GM19328 (cell line): ENCODE measurements around the gene SH3BGRL3.
"Not testable (repeated sequence)": the region's sequence is repeated elsewhere in the genome, so short reads cannot be mapped to it uniquely, and the experiment has no call there.

Source experiments
- ATAC-seq: cut with Tn5 transposase; IDR thresholded peaks from one replicate; pipeline ENCODE4 v1.9.1; 2021; ENCODE audit warnings: mild to moderate bottlenecking, moderate library complexity; ENCODE audit not compliant: unreplicated experiment

The SH3BGRL3 gene

GRCh38 chr1:26290122-26290881 is 10.4 kb downstream of the SH3BGRL3 start:
- ATAC-seq = no peak

- ATAC-seq = no peak
Measured at GRCh38 chr1:26290882-26291261, 11.0 kb downstream of the SH3BGRL3 start.

DNA sequence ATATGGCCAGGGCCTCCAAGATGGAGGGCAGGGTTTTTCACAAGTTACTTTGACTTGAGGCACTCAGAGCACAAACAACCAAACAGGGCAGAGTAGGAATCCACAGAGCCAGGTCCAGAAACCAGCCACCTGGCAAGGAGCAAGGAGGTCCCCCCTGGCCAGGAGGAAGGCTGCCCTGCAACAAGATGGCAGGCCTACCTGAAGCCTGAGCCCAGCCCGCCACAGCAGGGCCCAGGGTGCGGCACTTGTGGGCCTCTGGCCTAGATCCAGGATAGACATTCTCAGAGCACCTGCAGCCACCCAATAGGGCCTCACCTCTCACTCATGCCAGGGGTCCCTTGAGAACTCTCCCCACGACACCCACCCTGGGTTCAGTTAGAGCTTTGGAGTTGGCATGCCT is 11.5 kb downstream of the SH3BGRL3 start:
- no peak for ATAC-seq

DNA sequence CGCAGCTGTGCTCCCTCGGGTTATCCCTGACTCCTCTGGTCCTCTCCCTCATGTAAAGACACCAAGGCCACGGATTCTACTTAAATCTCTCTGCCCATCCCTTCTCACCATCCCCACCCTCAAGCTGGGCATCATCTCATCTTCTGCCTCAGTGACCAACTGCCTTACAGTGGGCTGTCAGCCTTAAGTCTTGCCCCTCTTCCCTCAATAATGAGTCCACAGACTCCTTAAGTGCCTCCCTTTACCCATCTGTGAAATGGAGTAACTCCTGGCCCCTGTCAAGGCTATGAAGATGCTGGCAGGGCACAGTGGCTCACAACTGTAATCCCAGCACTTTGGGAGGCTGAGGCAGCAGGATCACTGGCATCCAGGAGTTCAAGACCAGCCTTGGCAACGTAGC is 12.1 kb downstream of the SH3BGRL3 start:
- ATAC-seq = no peak

- not testable (repeated sequence) for ATAC-seq
Measured at GRCh38 chr1:26292735-26293134, 12.8 kb downstream of the SH3BGRL3 start.

- no peak for ATAC-seq
Measured at GRCh38 chr1:26293911-26294463, 14.1 kb downstream of the SH3BGRL3 start.

DNA sequence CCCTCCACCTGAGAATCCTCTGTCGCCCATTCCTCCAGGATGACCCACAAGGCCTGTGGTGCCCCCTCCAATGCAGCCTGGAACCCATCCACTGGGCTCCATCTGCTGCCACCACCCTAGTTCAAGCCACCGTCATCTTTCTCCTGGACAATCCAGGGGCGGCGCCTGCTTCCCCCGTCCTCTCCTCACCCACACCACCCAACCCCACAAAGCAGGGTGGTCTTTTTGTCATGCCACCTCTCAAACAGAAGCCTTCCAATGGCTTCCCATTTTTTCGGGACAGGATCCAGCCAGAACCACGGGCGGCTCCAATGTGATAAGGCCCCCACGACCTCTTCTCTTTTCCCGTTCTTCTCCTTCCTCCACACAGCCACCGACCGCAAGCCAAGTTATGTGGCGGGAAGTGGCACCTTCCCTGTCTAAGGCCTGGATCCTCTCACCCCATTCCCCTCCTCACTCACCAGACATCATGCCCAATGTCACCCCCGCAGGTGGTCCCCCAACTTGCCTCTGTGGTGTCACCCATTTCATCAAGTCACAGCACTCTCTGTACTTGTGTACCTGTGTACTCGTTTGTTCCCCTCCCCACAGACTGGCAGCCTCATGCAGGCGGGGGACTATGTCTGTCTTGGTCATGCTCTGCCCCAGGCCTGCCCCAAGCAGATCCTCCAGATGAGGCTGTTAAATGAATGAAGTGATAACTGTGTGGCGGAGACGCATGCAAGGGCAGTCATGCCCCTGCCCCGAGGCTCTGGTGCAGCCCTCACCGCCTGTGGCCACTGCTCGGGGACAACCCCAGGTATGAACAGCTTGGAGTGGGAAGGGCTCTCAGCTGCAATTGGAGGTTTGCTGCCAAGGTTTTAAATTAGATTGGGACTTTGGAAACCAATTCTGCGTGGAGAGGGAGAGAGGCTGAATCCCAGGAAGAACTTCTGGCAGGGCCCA is 15.6 kb downstream of the SH3BGRL3 start:
- no peak for ATAC-seq

- no peak for ATAC-seq
Measured at GRCh38 chr1:26296340-26297056, 16.6 kb downstream of the SH3BGRL3 start.

DNA sequence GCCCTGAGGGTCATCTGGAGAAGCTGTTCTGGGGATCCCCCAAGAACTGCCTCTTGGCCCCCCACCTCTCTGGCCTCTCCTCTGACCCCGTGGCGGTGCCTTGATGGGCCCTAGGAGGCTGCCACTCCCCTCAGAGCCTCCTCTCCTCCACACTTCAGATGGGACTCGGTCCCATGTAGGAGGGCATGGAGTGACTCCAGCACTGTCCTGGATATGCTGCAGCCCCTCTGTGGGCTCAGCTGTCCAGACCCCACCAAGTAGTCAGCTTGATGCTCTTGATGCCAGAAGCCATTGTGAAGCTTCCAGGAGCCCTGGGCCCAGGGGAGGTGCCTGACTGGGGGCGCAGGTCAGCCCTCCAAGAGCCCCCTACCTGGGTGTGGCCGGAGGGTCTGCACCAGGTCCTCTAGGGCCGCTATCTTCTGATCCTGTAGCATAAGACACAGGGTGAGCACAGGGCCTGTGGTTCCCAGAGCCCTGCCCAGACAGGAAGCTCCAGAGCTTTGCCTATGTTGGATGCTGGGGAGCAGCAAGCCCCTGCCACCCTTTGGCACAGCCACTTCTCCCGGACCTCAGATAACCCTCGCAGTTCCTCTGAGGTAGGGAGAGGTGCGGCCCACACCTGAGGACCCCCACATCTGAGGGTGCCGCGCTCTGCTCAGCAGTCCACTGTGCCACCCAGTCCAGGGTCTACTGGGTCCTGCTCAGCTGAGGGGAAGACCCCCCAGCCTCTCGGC is 17.3 kb downstream of the SH3BGRL3 start:
- no peak for ATAC-seq

DNA sequence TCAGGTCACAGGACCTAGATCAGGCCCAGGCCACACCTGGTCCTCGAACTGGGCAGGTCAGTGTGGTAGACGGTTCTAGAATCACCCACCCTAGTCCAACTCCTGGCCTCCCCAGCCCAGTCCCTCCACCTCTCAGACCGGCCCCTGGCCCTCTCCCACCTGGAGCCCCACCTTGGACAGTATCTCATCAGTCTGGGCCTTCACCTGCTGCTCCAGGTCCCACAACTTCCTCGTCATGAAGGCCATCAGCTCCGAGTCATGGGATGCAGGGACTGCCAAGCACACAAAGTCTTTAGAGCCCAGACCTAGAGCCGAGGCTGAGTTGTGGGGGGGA is 17.9 kb downstream of the SH3BGRL3 start:
- ATAC-seq = no peak

- ATAC-seq = no peak
Measured at GRCh38 chr1:26300578-26301275, 20.8 kb downstream of the SH3BGRL3 start.

- ATAC-seq = no peak
Measured at GRCh38 chr1:26302733-26303405, 23.0 kb downstream of the SH3BGRL3 start.

DNA sequence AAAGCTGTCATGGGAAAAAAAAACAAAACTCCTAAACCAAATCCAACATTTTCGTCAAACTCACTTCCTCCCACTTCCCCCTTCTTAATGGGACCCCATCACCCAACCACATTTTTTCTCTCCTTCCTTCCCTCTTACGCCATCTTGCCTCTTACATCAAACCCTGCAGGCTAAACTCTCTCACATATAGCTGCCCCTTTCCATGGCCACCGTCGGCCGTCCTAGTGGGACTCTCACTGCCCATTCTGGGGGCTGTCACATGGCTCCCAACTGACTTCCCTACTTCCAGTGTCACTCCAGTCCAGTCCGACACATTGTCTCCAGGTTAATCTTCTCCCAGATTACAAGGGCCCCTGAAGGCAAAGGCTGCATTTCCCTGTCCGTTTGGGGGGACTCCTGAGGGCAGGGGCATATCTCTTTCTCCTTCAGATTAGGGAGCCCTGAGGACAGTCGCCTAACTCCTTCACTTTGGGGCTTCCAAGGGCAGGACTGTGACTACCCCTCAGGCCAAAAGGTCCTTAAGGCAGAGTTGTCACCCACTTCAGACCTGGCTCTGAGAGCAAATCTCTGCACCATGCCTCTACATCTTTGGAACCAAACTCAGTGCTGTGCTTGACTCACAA is 25.9 kb downstream of the SH3BGRL3 start:
- ATAC-seq = no peak

DNA sequence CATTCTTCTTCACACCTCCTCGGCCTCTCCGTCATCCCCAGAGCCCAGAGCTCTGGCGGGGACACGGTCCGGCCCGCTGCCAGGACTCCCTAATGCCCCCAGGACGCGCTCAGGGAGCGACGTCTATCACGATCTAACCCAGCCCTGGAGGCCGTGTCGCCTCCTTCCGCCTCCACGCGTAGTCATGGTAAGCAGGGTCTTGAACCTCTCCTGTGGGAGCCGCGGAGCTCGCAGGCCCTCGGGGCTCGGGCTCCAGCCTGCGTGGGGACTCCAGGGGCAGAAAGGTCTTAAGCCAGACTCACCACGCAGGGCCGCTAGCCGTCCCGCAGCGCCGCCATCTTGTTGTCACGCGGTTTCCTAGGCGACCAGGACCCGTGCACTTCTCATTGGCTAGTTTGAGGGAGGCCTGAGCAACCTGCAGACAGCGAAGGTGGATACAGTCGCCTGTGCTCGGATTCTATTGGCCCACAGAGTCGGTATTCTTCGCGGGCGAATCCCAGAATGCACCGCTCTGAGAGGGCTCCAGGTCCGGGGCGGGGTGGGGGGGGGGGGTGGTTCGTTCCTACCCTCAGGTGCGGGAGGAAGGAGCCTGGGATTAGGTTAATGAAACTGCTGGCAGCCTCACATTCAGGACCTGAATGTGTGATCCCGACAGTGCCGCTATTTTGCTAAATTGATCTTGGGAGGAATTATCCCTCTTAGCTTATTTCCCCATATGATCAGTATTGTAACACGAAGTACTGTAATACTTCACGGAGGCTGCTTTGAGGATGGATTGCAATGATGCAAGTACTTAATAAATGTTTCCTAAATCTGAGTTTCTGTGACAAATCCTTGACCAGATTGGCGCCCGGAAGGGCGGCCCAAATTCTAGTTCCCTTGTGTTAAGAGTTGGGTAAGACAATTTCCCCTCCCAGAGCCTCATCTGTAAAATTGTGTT is 26.7 kb downstream of the SH3BGRL3 start, which contains the start of gene UBXN11:
Gene UBXN11 (minus strand): TSS at position 347 of the 940 bp plus-strand sequence. CDS start 3,753 bp downstream, outside the sequence.
- peak; percentile 96 for ATAC-seq

GRCh38 chr1:26307363-26307781 is 27.5 kb downstream of the SH3BGRL3 start:
- ATAC-seq = no peak

DNA sequence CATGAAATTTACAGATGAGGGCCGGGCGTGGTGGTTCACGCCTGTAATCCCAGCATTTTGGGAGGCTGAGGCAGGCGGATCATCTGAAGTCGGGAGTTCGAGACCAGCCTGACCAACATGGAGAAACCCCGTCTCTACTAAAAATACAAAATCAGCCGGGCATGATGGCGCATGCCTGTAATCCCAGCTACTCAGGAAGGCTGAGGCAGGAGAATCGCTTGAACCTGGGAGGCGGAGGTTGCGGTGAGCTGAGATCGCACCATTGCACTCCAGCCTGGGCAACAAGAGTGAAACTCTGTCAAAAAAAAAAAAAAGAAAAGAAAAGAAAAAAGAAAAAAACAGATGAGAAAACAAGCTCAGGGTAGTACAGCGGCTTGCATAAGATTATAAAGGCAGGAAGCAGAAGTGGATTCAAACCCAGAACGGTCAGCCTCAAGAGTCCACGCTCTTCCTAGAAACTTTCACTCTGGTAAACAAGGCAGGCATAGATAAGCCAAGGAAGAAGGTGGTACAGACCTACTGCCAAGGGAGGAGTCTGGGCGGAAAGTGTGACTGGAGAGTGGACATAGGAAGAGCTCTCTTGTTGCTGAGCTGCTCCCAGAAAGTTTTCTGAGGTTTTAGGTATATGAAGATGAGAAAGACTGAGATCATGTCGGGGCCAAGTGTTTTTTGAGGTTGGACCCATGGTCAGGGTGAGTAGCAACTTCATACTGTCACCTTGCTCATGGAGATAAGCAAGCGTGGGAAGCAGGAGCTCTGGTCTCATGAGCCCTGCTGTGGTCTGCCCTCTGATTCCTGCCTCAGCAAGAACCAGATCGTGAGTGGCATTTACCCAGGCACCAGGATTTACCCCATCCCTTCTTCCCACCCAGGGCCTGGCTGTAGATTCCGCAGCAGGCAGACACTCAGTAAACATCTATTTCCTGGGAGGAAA is 28.3 kb downstream of the SH3BGRL3 start:
- ATAC-seq = not testable (repeated sequence)
